NCI-H774 (cell line): ENCODE results near the gene DOK1.
A peak's percentile ranks its signal among the peaks of the same experiment; 100 is the strongest.

Experiments
- DNase-seq: peaks from one replicate; lab custom pipeline; 2025; lab: John Stamatoyannopoulos, UW

DOK1 gene

DNA sequence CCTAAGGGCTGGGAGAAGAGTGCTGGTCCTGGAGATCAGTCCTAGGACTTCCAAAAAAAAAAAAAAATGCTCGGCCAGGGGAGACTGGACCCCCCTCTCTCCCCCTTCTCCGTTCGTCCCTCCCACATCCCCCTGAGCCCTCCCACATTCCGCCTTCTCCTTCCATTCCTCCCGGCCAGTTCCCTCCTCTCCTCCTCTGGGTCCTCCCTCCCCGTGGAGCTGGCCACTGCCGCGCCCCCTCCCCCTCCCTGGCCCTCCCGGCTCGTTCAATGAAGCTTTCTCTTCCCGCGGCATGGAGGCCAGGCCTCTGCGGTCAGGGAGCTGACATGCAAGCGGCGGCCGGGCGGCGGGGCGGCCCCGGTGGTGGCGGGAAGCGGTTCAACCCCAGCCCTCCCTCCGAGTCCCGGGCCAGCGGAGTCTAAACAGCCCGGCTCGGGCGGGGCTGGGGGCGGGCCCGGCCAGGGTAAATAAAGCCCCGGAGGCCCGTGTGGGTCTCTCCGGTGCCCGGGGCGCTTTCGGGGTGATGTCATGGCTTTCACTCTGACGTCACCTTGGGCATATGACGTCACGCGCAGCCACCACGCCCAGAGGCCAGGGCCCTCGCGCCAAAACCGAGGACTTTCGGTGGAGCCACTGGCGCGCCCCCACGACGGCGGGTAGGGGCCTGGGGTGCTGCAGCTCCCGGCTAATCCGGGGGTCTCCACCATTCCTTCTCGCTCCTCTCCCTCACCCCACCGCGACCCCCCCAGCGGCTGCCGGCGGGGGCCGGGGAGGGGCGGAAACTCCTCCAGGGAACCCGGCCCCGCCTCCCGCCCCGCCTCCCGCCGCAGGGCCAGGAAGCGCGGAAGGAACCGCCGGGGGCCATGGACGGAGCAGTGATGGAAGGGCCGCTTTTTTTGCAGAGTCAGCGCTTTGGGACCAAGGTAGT is at the start of gene DOK1, which contains the start of gene LOXL3:
Gene DOK1, plus strand, starts transcription at position 829 of the 928 bp plus-strand sequence. Its CDS starts 35 bp downstream, at position 864.
Gene LOXL3, minus strand, starts transcription at position 51 of the 928 bp plus-strand sequence. CDS start 1,308 bp downstream, outside the sequence.
- DNase-seq = peak; percentile 71

DNA sequence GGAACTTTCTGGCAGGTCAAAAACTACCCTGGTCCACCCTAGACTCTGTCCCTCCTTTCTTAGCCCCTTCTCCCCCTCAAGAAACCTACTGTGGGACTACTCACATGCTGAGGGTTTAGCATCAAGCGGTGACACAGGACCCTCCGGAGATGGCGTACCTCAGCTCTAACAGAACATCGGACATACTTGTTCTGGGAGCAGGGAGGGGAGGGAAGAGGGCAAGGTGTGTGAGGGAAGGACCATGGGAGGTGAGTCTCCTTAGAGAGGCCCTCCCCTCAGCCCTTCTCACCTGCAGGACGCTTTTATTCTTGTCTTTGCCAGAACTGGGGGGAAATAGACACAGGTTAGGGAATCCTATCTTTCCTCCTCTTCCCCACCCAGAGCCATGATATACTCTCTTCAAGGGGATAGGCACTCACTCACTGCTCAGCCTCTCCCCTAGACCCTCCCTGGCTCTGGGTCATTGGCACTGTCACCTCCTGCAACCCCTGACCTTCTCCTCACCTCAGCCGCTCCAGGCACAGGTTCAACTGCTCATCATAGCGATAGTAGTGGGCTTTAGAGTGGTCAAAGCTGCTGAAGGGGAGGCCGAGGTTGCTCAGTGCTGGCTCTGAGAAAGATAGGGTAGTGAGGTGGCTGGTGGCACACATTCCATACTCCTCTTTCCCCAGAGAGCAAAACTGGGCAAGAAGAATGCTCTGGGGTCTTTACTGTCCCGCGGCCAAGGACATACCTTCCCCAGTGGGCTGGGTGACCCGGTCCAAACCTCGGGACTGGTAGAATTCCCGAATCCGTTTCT is 48.9 kb upstream of the DOK1 start:
- no peak for DNase-seq

DNA sequence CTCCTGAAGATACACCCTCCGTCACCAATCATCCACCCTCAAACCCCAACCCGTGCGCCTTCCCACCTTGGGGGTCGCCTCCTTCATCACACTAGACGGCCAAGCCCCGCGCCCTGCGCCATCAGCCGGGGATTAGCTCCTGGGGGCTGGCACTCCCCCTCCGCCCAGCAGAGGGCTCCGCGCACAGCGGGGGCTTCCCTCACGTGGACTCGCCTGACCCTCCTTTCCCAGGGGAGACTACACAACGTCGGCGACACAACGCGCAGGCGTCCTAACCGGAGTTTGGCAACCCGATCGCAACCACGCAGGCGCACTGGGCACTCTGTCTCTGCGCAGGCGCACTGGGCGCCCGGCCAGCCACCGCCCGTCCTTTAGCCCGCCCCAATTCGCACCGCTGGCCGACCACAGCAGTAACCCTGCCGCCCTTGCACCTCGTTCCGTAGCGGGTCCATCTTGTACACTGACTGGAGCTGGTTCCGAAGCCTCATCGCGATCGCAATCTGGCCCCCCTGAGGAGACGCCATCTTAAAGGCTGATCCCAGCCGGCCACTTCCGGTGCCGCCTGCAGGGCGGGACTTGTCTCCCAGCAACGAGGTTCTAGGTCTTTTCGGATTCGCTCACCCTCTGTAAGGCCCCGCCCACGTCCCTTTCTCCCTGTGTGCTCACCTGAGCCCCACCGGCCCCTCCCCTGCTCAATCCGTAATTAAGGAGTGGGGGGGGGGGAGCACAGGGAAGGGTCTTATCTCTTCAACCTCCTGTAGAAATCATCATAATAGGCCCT is 47.2 kb upstream of the DOK1 start, which contains the start of gene PCGF1:
Gene PCGF1, minus strand, starts transcription at position 551 of the 781 bp plus-strand sequence. Its CDS starts 27 bp downstream, at position 524.
- peak; percentile 94 for DNase-seq

DNA sequence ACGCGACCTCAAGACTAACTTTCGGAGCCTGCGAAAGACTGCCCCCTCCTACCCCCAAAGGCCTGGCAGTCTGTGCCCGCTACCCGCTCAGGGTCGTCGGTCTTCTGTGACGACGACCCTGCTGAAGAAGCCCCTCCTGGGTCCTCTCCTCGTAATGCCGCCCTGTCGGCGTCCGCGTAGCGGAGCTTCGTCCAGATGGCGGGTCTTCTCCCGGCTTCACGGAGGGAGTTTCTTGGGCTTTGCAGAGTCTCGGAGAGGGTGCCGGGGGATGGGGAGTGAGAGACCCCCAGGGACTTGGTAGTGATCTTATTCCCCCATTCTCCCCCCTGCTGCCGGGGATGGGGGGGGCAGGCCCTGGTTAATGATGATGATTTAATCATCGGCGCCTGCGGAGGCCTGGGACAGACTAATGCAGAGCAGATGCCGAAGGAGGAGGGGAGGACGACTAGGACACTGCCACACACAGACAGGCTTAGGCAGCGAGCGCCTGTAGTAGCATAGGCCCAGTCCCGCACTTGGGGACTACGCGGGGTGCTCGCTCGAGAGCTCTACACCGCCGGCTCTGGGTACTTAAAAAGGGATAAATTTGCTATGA is 46.5 kb upstream of the DOK1 start:
- peak; percentile 28 for DNase-seq

DNA sequence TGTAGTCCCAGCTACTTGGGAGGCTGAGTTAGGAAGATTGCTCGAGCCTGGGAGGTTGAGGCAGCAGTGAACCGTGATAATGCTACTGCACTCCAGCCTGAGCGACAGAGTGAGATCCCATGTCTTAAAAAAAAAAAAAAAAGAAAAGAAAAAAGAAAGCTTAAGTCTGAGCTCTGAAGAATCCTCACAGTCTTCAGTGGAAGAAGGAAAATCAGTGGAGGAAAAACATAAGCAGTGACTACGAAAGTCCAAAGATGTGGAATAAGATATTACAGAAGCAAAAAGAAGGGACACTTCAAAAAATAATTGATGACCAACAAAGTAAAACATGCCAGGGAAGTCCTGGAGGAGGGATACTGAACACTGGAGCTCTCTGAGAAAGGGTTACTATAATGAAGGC is 44.2 kb upstream of the DOK1 start:
- DNase-seq = no peak

DNA sequence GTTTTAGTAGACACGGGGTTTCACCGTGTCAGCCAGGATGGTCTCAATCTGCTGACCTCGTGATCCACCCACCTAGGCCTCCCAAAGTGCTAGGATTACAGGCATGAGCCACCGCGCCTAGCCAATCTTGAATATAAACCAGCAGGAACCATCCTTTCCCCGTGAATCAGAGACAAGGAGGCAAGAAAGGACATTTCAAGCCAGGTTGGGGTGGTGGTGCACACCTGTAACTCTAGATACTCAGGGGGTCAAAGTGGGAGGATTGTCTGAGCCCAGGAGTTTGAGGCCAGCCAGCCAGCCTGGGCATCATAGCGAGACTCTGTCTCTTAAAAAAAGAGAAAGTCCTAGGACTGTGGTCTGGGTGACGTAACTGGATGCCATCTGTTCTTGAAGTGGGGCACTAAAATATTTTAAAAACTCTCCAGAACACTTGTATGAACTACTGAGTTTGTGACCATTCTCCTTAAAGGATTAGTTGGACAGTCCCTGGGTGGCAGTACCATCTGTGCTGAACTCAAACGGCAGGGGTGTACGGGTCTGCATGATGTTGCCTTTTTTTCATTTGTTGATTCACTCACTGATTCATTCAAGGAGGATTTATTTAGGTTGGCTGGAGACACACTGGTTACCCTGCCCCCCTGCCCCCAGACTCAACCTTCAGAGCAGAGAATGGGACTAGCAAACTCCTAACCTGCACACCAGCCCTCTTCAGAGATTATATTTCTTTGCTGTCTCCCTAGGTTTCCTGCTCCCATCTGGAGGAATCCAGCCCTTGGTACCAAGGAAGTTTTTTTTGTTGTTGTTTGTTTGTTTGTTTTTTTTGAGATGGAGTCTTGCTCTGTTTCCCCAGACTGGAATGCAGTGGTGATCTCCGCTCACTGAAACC is 43.2 kb upstream of the DOK1 start:
- no peak for DNase-seq

DNA sequence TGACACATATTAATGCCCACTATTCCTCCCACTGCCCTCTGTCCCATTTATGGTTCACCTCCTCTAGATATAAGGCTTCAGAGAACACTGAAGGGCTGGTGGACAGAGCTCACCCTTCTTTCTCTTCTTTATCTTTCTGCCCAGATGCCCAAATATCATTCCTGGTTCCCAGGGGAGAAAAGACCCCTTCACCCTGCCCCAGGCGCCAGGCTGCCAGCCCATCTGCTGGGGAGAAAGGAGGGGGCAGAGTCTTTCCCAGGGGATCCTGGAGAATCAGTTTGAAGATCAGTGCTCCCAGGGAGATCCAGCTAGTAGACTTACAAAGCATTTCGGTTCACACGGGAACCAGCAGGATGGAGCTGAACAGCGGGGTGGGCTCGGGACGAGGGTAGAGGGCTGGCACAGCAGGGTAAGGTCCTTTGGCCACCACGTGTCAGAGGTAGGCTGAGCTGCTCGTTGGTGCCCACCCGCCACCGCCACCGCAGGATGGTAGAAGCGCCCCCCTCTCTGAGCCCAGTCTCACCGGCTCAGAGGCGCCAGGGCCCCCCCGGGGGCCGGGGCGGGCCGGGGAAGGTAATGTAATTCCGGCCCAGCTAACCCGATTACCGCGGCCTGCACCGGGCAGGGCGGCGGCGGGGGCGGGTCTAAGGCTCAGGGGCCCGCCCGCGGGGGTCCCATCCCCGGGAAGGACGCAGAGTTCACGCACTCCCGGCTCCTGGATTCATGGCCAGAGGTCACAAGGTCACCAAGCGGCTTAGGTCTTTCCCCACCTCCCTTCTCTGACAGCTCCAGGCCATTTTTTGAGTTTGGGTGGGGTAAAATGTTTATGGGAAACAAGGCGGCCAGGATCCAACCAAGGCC is 41.5 kb upstream of the DOK1 start:
- DNase-seq = no peak

DNA sequence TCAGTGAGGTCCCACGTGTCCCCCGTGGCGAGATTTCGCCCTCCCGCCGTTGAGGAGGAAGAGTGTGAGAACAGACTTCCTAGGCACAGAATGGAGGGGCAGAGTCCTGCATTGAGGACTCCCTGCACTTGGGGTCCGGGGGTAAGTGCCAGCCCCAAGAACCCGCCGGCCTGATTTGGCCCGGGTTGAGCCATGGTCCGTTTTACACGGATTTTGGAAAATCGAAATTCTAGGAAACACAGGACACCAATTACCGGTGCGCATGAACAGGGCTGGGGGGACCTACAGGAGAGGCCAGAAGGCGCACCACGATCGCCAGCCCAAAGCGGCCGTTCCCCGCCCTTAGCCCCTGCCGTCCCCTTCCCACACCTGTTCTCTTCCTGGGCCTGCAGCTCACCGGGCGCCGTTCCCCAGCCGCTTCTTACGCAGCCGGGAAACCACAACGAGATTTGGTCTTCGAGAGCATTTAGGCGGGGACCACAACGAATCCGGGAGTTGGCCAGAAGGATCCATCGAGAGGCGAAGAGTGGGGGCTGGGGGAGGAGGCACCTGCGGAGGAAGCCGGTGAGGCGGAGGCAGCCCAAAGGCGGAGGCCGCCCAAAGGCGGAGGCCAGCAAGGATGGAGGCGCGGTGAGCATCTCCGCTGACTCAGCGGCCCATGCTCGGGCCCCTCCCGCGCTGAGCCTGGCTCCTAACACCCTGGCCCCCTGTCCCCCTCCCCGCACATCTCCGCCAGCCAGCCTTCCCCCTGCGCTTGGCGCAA is 40.7 kb upstream of the DOK1 start:
- DNase-seq = no peak

DNA sequence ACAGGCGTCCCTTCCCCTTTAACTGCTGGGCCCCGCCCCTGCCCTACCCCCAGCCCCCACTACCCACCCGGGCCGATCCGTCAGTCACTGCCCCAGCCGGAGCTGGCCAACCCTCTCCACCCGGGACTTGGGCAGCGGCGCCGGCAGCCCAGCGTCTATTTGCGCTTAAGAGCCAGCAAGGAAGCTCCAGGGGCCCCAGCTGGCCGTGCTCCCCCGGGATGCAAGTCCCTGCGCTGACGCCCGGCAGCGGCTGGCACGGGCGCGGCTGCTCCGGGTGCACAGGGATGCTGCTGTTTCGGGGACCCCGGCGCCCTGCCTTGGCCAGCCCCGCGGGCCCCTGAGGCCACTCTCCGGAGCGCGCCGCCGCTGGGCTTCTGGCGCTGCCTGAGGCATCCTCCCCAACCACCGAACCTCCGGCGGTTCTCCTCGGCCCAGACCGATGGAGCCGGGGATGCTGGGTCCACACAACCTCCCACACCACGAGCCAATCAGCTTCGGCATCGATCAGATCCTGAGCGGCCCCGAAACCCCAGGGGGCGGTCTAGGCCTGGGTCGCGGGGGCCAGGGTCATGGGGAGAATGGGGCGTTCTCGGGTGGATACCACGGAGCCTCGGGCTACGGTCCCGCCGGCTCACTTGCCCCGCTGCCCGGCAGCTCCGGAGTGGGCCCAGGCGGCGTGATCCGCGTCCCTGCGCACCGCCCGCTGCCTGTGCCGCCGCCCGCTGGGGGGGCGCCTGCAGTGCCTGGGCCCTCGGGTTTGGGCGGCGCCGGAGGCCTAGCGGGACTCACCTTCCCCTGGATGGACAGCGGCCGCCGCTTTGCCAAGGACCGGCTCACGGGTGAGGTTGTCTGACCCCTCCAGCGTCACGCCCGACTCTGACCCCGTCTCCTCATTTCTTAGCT is 39.9 kb upstream of the DOK1 start, which contains the start of gene TLX2:
Gene TLX2, plus strand, starts transcription at position 83 of the 903 bp plus-strand sequence. Its CDS starts 357 bp downstream, at position 440.
- DNase-seq = no peak

DNA sequence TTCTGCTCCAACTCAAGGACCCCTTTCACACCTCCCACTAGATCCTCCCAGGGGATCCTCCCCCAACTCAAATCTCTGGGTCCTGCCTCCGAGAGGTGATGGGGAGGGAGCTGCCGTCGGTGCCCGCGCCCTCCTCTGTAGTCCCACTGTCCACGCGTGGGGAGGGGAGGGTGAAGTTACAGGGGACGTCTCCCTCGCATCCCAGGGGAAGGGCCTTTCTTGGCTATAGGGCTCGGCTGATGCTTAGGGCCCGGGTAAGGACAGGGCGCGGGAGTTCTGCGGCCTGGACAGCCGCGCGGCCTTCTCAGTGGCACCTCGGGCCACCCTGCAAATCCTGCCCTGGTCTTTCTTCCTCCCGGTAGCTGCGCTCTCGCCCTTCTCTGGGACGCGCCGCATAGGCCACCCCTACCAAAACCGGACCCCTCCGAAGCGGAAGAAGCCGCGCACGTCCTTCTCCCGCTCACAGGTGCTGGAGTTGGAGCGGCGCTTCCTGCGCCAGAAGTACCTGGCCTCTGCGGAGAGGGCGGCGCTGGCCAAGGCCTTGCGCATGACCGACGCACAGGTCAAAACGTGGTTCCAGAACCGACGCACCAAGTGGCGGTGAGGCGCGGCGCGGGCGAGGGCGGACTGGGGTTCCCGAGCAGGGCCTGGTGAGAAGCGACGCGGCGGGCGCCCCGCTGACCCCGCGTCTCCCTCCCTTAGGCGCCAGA is 39.1 kb upstream of the DOK1 start:
- DNase-seq = no peak

DNA sequence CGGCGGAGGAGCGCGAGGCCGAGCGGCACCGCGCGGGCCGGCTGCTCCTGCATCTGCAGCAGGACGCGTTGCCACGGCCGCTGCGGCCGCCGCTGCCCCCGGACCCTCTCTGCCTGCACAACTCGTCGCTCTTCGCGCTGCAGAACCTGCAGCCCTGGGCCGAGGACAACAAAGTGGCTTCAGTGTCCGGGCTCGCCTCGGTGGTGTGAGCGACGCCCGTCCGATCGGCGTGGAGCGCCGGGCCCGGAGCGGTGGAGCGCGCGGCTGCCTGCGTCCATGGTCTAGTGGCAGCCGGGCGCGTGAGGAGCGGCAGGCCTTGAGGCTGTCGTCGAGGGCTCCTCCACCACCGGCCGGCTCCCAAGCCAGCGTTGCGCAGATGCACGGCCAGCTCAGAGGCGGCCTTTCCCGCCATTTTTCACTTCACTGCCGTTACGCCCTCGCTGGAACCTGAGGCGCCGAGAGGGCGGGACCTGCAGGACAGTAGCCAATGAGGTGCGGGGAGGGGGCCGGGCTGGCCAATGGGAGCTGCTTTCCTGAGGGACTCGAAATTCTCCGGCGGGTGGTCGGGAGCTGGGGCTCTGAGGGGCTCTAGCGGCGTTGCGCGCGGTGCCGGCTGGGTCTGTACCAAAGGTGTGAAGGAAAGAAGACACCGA is 38.4 kb upstream of the DOK1 start:
- no peak for DNase-seq

DNA sequence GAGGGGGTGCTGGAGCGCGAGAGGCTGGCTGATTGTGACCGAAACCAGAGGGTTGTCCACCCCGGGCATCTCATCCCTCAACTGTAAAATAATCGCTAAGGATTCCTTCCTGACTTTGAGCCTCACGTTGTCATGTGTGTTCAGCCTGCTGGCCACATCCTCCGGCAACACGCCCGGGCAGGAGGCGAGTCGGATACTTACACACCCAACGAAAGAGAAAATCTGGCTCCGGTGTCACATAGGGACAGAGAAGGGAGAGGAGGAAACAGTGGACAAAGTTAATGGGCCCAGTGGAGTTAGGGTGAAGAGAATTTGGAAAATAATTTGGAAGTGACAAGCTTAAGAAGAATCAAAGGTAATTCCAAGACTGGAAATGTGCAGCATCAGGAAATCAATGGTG is 37.9 kb upstream of the DOK1 start:
- DNase-seq = no peak

DNA sequence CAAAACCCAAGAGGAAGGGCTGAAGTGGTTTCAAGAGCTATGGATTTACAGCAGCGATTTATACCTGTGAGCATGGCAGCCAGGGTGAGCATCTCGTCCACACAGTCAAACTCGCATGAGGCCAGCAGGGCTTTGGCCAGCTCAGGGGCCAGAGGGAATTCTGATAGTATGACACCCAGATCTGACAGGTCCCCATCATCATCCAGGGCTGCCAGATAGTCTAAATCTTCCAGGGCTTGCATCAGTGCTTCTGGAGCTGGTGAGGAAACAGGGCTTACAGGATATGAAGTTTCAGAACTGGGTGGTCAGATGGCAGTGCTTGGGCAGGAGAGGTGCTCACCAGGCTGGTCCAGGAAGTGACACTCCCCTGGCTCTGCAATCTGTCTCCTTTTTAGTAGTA is 32.0 kb upstream of the DOK1 start:
- DNase-seq = no peak

DNA sequence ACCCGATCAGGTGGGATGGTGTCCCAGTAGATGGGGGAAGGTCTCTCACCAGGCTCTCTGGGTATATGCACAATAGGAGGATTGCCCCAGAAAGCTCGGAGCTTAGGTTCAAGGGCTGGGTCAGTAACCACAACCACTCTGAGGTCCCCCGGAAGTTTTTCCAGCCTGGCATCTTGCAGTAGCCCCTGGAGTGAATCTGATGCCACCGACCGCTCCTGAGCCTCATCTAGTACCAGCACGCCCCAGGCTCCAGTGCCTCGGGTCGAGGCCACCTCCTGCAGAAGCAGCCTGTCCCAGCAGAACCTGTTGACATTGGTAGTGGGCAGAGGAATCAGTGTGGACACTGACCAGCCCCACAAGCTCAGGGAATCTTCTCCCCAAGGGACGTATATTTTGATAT is 30.5 kb upstream of the DOK1 start:
- no peak for DNase-seq

DNA sequence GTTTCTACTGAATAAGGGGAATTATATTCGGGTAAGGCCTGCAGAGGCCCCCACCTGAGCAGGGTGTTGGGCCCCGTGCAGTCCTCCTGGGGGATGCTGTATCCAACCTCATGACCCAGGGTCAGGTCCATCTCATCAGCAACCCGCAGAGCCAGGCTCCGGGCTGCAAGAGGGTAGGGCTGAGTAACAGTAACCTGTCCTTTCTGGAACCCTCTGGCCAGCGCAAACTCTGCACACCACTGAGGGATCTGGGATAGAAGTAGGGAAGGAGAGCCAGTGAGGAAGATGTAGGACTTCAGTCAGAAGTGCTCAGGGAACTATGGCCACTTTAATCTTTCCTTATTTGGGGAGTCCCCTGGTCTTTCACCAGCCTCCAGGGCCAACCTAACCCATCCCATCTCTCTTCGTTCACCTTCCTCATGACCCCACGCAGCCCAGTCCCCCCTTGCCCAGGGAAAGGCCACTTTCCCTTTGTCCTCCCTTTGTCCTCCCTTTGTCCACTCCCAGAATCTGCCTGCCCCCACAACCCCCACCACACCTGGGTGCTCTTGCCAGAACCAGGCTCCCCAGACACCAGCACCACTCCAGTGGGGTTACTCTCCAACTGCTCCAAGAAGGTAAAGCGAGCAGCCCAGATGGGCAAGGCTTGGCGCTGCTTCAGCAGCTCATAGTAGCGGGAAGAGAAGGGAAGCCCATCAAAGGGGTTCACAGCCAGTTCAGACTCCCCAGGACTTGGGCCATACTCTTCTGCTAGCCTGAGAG is 29.4 kb upstream of the DOK1 start:
- no peak for DNase-seq
